NOMO-1 treated with dmso at 0.1 percent for 144 hours (cell line): ENCODE measurements around the gene RNF227.
A peak's percentile ranks its signal among the peaks of the same experiment; 100 is the strongest.

Source experiments
- DNase-seq: peaks from one replicate; lab custom pipeline; 2025; ENCODE audit not compliant: unreplicated experiment; lab: John Stamatoyannopoulos, UW

Gene RNF227

GRCh38 chr17:7930841-7931631 lies 14.9 kb upstream of the RNF227 start:
- no peak for DNase-seq

- DNase-seq, result no peak
Measured at GRCh38 chr17:7929158-7930023, 13.3 kb upstream of the RNF227 start, which contains the start of gene KCNAB3. Gene KCNAB3 (minus strand): TSS chr17:7929856. CDS start chr17:7929435, 421 bp downstream.

GRCh38 chr17:7927596-7927995 lies 11.5 kb upstream of the RNF227 start:
- no peak for DNase-seq

- no peak for DNase-seq
Measured at GRCh38 chr17:7922845-7923628, 6.9 kb upstream of the RNF227 start.

- no peak for DNase-seq
Measured at GRCh38 chr17:7922269-7922844, 6.3 kb upstream of the RNF227 start.

GRCh38 chr17:7916808-7917207 lies 719 bp upstream of the RNF227 start:
- no peak for DNase-seq

GRCh38 chr17:7916385-7916682 lies 245 bp upstream of the RNF227 start:
- DNase-seq, result no peak

- no peak for DNase-seq
Measured at GRCh38 chr17:7915179-7915610, 894 bp downstream of the RNF227 start.

GRCh38 chr17:7912927-7913524 lies 3.1 kb downstream of the RNF227 start:
- DNase-seq, result peak; percentile 71

- no peak for DNase-seq
Measured at GRCh38 chr17:7911116-7911515, 5.0 kb downstream of the RNF227 start.

- no peak for DNase-seq
Measured at GRCh38 chr17:7910711-7911110, 5.4 kb downstream of the RNF227 start.

- DNase-seq, result no peak
Measured at GRCh38 chr17:7910281-7910680, 5.8 kb downstream of the RNF227 start.

GRCh38 chr17:7909089-7909488 lies 7.0 kb downstream of the RNF227 start:
- no peak for DNase-seq

- DNase-seq, result no peak
Measured at GRCh38 chr17:7903154-7904103, 12.7 kb downstream of the RNF227 start.

- no peak for DNase-seq
Measured at GRCh38 chr17:7897773-7898172, 18.3 kb downstream of the RNF227 start.

GRCh38 chr17:7897090-7897489 lies 19.0 kb downstream of the RNF227 start:
- no peak for DNase-seq

GRCh38 chr17:7894866-7895265 lies 21.2 kb downstream of the RNF227 start:
- no peak for DNase-seq

GRCh38 chr17:7894226-7894625 lies 21.9 kb downstream of the RNF227 start:
- DNase-seq, result no peak

- no peak for DNase-seq
Measured at GRCh38 chr17:7893187-7893880, 22.8 kb downstream of the RNF227 start.
